ENCODE results near the gene KCNT2.

GRCh38 chr1:196558411-196558810 lies 49.8 kb downstream of the KCNT2 start:
- TF ChIP-seq CTCF (IDR thresholded peaks at IDR 0.05), result no peak
- no peak for TF ChIP-seq POLR2A (IDR thresholded peaks at IDR 0.05)

Data from esophagus squamous epithelium (tissue), 4 donors.